22Rv1 (cell line): ENCODE data around the gene FARP1.

Experiments used
- H3K27ac ChIP-seq: fragments of 450-650 bp; 2 replicates; pipeline ENCODE4 v1.5.1; 2017
- CTCF ChIP-seq: fragments of 450-650 bp; IDR thresholded peaks from 2 replicates; pipeline ENCODE4 v1.5.1; 2017; ENCODE audit warnings: mild to moderate bottlenecking
- ZFX ChIP-seq: fragments of 450-650 bp; IDR thresholded peaks from 2 replicates; pipeline ENCODE4 v1.6.1; 2017; ENCODE audit warnings: antibody characterized with exemption, borderline replicate concordance

The FARP1 gene

GRCh38 chr13:98339684-98340425, 197.0 kb downstream of the FARP1 start:
- H3K27ac ChIP-seq = no peak overlapping the region
- TF ChIP-seq CTCF = no peak
- TF ChIP-seq ZFX = no peak

- H3K27ac ChIP-seq = no peak overlapping the region
- TF ChIP-seq CTCF (no peak), ZFX (no peak)
These were observed 200.1 kb downstream of the FARP1 start for GRCh38 chr13:98342953-98343352.

- H3K27ac ChIP-seq = no peak overlapping the region
- TF ChIP-seq CTCF = no peak
- no peak for TF ChIP-seq ZFX
These were observed 200.6 kb downstream of the FARP1 start for GRCh38 chr13:98343461-98343860.

- TF ChIP-seq CTCF (no peak), ZFX (no peak)
- no peak overlapping the region for H3K27ac ChIP-seq
These were observed 201.5 kb downstream of the FARP1 start for GRCh38 chr13:98344392-98344791.

GRCh38 chr13:98345107-98345935, 202.4 kb downstream of the FARP1 start:
- TF ChIP-seq CTCF (no peak), ZFX (no peak)
- no peak overlapping the region for H3K27ac ChIP-seq

- TF ChIP-seq ZFX (no peak), CTCF (no peak)
- H3K27ac ChIP-seq = no peak overlapping the region
These were observed 204.2 kb downstream of the FARP1 start for GRCh38 chr13:98346904-98347636.
